ENCODE measurements around the gene COX8A. TPM values are rescaled to one million over a fixed set of nuclear protein-coding genes. Genes with fewer than 3 reads are reported as not detected.

COX8A gene
- total and polyA plus RNA-seq, 2 of the 13 experiments (the other 11 are each of a cell fraction or from before 2014, with no cell fraction given) = 202 to 406 TPM

GRCh38 chr11:63974259-63975143 is at the start of gene COX8A (continued):
- TF ChIP-seq E2F1 (CRISPR knock-in tag; IDR thresholded peaks at IDR 0.05) = peak; percentile 98
- TF ChIP-seq MTA3 (CRISPR knock-in tag; IDR thresholded peaks at IDR 0.05) = no peak
- TF ChIP-seq ZKSCAN8 (CRISPR knock-in tag; IDR thresholded peaks at IDR 0.05; ENCODE audit: borderline replicate concordance) = peak; percentile 64; the same call in 1 of the 2 replicates
- peak; percentile 94 for TF ChIP-seq PHF20 (CRISPR knock-in tag; IDR thresholded peaks at IDR 0.05)
- TF ChIP-seq ZNF614 (CRISPR knock-in tag; IDR thresholded peaks at IDR 0.05; ENCODE audit: borderline replicate concordance) = peak; percentile 65; the same call in 1 of the 2 replicates
- peak; percentile 69; the same call in 1 of the 2 replicates for TF ChIP-seq KLF11 (CRISPR knock-in tag; IDR thresholded peaks at IDR 0.05)
- peak; percentile 91 for TF ChIP-seq TAF1 (CRISPR knock-in tag; IDR thresholded peaks at IDR 0.05)
- TF ChIP-seq ZSCAN21 (CRISPR knock-in tag; IDR thresholded peaks at IDR 0.05; ENCODE audit: borderline replicate concordance) = peak; percentile 69; the same call in 1 of the 2 replicates
- TF ChIP-seq ZNF670 (CRISPR knock-in tag; IDR thresholded peaks at IDR 0.05; ENCODE audit: borderline replicate concordance) = 0 out of 2 replicates have a peak, but pooled peaks have one; percentile 55
- TF ChIP-seq MXI1 (IDR thresholded peaks at IDR 0.05; ENCODE audit: borderline replicate concordance, low read depth, low read length) = peak; percentile 56; the same call in 1 of the 3 replicates
- peak; percentile 67; the same call in 1 of the 2 replicates for TF ChIP-seq ZNF747 (CRISPR knock-in tag; IDR thresholded peaks at IDR 0.05; ENCODE audit: borderline replicate concordance)
- peak; percentile 57 for TF ChIP-seq ZBTB7B (CRISPR knock-in tag; IDR thresholded peaks at IDR 0.05)
- no peak for TF ChIP-seq NR1H2 (CRISPR knock-in tag; IDR thresholded peaks at IDR 0.05; ENCODE audit: borderline replicate concordance, low read depth)
- TF ChIP-seq CBX5 (CRISPR knock-in tag; IDR thresholded peaks at IDR 0.05; ENCODE audit: borderline replicate concordance) = no peak
- peak; percentile 92 for TF ChIP-seq ATF1 (CRISPR knock-in tag; IDR thresholded peaks at IDR 0.05)
- TF ChIP-seq ATF6 (CRISPR knock-in tag; conservative IDR thresholded peaks at IDR 0.05) = 0 out of 2 replicates have a peak, but pooled peaks have one; percentile 26
- no peak for TF ChIP-seq JARID2 (CRISPR knock-in tag; IDR thresholded peaks at IDR 0.05; ENCODE audit: insufficient replicate concordance)
- 0 out of 2 replicates have a peak, but pooled peaks have one; percentile 42 for TF ChIP-seq HOMEZ (CRISPR knock-in tag; IDR thresholded peaks at IDR 0.05; ENCODE audit: low read depth)
- 0 out of 2 replicates have a peak, but pooled peaks have one; percentile 20 for TF ChIP-seq ZNF12 (CRISPR knock-in tag; IDR thresholded peaks at IDR 0.05)
- TF ChIP-seq YY1 (IDR thresholded peaks at IDR 0.05; ENCODE audit: insufficient read depth, insufficient replicate concordance, low read depth, low read length) = peak; percentile 98
- no peak for TF ChIP-seq HNF4G (IDR thresholded peaks at IDR 0.05; ENCODE audit: borderline replicate concordance, low read depth, low read length)
- TF ChIP-seq HNF4G (CRISPR knock-in tag; IDR thresholded peaks at IDR 0.05; ENCODE audit: borderline replicate concordance, low read depth) = peak; percentile 48; the same call in 1 of the 2 replicates
- TF ChIP-seq ZBTB43 (CRISPR knock-in tag; conservative IDR thresholded peaks at IDR 0.05) = 0 out of 2 replicates have a peak, but pooled peaks have one; percentile 43

All from HepG2 (cell line).